HG03469 (cell line): ENCODE results near the gene METTL17.
"Not testable (repeated sequence)": the region's sequence is repeated elsewhere in the genome, so short reads cannot be mapped to it uniquely, and the experiment has no call there.

ENCODE experiments used
- ATAC-seq: cut with Tn5 transposase; IDR thresholded peaks from one replicate; pipeline ENCODE4 v1.9.1; 2021; ENCODE audit warnings: mild to moderate bottlenecking, moderate library complexity, moderate number of reproducible peaks; ENCODE audit not compliant: unreplicated experiment

METTL17 gene

GRCh38 chr14:20996521-20996920, 6.7 kb downstream of the METTL17 start:
- no peak for ATAC-seq

- ATAC-seq: no peak
Measured at GRCh38 chr14:20997115-20997514, 7.3 kb downstream of the METTL17 start.

GRCh38 chr14:20997564-20997963, 7.8 kb downstream of the METTL17 start:
- no peak for ATAC-seq

GRCh38 chr14:20998139-20998538, 8.4 kb downstream of the METTL17 start:
- ATAC-seq: no peak

GRCh38 chr14:20998674-20999366, 9.0 kb downstream of the METTL17 start, which contains the start of gene SLC39A2:
SLC39A2 (plus strand) TSS chr14:20999293; CDS start chr14:20999447, 154 bp downstream.
- ATAC-seq: no peak

DNA sequence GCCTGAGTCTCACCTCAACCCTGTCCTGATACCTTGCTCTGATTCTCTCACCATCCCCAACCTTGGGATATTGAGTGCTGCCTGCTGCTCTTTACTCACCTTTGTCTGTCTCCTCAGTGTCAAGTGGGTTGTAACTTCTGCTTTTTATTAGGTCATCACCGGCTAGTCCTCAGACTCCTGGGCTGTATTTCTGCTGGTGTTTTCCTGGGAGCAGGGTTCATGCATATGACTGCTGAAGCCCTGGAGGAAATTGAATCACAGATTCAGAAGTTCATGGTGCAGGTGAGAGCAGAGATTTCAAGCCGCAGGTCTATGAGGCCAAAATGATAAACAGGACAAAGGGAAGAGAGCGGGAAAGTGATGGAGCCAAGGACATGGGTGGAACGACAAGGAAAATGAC, 9.8 kb downstream of the METTL17 start:
- no peak for ATAC-seq

DNA sequence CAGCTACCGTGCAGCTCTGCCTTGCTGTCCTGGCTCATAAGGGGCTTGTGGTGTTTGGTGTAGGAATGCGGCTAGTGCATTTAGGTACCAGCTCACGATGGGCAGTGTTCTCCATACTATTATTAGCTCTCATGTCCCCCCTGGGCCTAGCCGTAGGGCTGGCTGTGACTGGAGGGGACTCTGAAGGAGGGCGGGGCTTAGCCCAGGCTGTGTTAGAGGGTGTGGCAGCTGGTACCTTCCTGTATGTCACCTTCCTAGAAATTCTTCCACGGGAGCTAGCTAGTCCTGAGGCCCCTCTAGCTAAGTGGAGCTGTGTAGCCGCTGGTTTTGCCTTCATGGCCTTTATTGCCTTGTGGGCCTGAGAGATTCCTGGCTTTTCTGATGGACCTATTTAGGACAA, 11.4 kb downstream of the METTL17 start:
- ATAC-seq: no peak

- no peak for ATAC-seq
Measured at GRCh38 chr14:21003788-21004346, 14.1 kb downstream of the METTL17 start.

DNA sequence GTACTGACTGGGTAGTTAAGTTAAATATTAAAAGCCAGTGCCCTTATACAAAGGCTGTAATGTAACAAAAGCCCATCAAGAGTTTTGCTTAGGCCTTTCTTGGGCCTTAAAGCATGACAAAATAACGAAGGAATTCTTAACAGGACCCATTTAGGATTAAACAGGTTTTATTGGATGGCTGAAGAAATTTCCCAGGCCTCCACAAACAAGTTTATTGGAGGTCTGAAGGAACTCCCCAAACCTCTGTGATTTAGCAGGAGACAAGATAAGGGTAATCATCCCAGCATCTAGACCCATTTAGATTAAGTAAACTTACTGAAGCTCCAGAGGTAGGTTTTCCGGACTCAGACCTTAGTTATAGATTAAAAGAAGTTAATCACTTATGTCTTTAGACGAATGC, 19.9 kb downstream of the METTL17 start:
- not testable (repeated sequence) for ATAC-seq

GRCh38 chr14:21011136-21011535, 21.4 kb downstream of the METTL17 start:
- ATAC-seq: no peak

- ATAC-seq: no peak
Measured at GRCh38 chr14:21014761-21015190, 25.0 kb downstream of the METTL17 start.

DNA sequence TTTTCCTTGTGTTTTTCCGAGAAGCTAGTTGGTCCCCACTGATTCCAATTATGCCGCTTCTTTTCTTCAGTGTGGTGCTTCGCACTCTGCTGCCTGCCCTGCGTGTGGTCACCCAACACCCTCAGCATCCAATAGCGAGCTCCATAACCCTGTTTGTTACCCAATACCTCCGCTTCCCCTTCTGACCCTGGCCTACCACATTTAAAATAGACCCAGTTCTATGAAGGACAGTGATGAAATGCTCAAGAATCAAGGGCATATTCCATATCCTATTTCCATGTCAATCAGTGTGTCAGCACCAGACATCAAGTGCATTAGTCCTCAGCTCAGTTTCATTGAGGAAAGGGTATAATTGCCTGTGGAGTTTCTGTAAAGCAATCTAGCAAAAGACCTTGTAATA, 25.5 kb downstream of the METTL17 start:
- no peak for ATAC-seq

DNA sequence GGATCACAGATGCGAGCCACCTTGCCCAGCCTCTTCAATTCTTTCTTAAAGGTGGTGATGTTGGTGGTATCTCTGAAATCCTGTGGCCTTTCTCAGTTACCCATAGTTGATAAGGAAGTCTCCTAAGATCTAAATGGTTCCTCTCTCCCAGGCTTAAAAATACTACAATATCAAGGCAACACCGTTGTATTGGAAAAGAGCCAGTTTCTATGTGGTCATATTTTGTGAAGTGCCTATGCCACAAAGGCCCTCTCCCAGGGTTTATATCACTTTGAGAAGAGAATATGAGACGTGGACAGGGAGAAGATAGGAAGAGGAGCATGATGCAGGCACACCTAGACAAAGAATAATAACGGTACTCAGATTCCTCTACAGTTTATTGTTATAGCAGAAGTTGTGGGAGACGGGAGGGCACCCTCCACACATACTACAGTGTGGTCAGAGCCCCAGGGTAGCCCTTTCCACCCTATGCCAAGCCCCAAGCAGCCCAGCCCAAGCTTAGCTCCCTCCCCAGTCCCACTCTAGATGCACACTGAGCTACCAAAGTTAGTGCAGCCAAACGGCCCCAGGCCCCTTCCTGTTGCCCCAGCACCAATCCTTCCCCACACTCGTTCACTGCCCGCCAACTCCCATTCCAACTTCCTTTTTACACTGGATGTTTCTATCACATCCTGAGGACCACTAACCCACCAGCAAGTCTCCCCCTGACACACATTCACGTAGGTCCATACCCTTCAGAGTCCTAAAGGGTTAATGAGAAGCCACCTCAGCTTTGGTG, 26.8 kb downstream of the METTL17 start:
- ATAC-seq: no peak

GRCh38 chr14:21017528-21018245, 27.9 kb downstream of the METTL17 start:
- ATAC-seq: no peak

DNA sequence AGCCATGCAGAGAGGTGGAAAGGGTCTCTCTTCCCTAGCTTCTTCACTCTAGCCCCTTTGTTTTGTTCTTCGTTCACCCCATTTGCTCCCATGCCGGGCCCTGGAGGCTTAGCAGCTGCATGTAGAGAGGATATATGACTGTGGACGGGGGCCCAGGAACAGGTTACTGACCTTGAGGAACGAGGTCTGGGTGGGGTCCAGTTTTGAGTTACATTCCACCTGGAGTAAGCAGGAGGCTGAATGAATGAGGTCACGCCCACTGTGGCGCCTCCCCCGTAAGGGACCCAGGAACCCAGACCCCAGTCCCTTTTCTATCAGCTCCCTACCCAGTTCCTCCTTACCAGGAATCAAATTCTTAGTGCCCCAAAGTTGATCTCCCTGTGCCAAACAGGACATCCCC, 28.5 kb downstream of the METTL17 start:
- ATAC-seq: no peak

DNA sequence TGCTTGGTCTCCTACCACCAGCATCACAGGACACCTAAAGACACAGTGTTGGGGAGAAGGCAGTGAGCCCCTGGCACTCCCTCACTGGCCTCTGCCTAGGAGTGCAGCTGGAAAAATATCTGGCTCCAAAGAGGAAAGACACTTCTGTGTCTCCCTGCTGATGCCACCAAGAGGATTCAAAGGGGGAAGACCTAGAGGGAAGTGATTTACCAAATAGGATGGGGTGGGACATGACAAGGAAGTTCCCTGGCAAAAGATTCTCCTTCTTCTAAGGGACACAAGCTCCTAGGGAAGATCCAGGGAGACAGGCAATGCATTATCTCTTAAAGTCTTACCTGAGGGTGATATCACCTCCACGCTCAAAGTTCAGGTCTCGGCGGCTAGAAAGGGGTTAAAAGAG, 29.0 kb downstream of the METTL17 start:
- ATAC-seq: no peak

DNA sequence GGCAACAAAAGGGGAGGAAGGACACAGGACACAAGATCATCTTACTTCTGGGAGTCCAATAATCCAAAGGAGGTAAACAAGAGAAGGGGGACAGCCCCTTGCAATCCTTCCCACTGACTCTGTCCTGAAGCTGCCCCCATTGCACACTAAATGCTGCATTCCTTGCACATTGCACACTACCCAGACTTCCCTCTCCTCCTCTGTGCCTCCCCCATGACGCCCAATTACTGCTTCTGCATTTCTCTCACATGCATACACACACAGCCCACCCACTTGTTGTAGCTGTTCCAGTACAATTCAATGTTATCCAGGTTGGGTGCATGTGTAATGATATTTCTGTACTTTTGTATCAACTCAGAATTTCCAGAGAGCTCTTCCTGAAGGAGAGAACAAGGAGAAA, 29.6 kb downstream of the METTL17 start:
- ATAC-seq: no peak

- no peak for ATAC-seq
Measured at GRCh38 chr14:21020977-21021545, 31.3 kb downstream of the METTL17 start.

GRCh38 chr14:21022686-21023085, 32.9 kb downstream of the METTL17 start:
- no peak for ATAC-seq

GRCh38 chr14:21023174-21023573, 33.4 kb downstream of the METTL17 start:
- ATAC-seq: no peak
